ENCODE results near the gene YOD1. TPM values are rescaled to one million over a fixed set of nuclear protein-coding genes. Genes with fewer than 3 reads are reported as not detected.

Gene YOD1
- total RNA-seq, 1 donor from 2014 or later: 24.5 TPM

DNA sequence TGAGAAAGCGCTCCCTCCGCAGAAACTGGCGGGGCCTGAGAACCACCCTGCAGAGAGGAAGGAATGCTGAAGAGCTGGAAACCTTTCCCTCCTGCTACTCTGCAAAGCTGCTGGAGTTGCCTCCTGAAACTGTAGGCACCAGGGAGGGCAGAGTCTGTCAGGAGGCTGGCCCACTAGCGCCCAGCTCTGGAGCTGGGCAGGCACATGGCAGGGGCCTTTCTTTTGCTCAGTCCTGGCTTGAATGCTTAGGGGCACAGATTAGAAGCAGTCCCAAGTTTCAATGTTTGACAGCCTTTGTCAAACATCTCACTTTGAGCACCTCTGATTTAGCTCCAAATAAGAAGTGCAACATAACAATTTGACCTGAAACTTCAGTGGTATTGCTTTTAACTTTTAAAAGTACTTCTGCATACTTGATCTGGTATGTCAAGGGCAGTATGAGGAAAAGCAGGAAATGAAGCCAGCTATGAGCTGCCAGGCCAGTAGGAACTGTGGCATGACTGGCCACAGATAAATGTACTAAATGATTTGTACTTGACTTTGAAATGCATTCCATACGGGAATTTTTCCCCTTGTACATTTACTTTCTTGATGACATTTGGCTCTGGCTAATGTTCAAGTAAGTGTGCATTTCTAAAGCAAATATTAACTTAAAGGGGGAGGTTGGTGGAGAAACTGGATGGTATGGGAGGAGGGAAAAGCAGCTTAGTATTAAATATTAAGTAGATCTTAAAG, 25.7 kb downstream of the YOD1 start:
- no peak for DNase-seq

- DNase-seq: no peak
Observed at GRCh38 chr1:207024202-207025145, 26.5 kb downstream of the YOD1 start.

- no peak for DNase-seq
Observed at GRCh38 chr1:207022996-207023679, 27.9 kb downstream of the YOD1 start.

GRCh38 chr1:207021876-207022596, 29.0 kb downstream of the YOD1 start:
- no peak for DNase-seq

DNA sequence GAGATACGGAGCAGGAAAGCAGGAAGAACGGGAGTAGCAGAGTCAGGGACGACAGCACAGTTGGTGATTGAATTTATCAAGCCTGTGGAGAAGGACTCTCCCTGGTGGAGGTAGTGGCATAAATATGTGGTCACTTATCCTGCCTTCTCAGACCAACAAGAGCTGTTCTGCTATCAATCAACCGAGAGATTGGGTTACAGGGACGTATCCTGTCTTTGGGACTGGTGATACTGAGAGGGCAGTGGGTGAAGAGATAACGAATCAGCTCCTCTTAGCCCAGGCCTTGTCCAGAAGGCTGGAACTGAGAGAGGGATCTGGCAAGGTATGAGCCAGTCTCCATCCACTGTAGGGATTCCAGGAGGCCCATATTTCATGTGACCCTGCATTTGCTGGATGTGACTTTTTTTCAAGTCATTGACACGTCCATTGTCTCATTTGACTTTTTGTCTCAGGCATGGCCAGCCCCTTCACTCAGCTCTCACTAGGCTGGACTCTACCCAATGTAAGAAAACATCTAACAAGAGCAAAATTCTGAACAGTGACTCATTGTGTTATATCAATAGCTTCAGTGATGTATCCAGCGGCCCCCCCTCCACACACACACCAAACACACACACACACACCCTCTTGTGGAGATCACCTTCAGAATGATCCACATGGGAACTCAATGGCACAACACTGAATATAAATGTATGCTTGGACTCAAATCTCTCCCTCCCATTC, 29.7 kb downstream of the YOD1 start:
- no peak for DNase-seq

GRCh38 chr1:207020709-207021107, 30.3 kb downstream of the YOD1 start:
- DNase-seq: no peak

- no peak for DNase-seq
Observed at GRCh38 chr1:207020065-207020708, 30.8 kb downstream of the YOD1 start.

GRCh38 chr1:207019661-207020060, 31.3 kb downstream of the YOD1 start:
- DNase-seq: no peak

DNA sequence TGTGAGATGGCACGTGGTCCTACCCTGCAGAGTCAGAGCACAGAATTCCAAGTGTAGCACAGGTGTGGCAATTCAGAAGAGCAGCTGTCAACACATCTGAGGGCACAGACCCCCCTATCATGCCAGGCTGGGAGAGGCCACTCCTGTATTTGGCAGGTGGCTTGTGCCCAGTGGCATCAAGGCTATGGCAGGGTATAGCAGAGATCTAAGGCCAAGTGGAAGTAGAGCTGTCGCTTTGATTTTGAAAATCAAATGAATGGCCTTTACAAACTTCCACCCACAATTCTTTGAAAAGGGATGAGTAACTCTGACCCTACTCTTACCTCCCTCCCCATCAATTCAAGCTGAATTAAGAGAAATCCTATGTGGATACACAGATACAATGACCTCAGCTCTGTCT, 31.8 kb downstream of the YOD1 start:
- DNase-seq: no peak

- no peak for DNase-seq
Observed at GRCh38 chr1:207018707-207019106, 32.3 kb downstream of the YOD1 start.

GRCh38 chr1:207017615-207018559, 33.1 kb downstream of the YOD1 start:
- no peak for DNase-seq

GRCh38 chr1:207015791-207016190, 35.2 kb downstream of the YOD1 start:
- DNase-seq: no peak

- no peak for DNase-seq
Observed at GRCh38 chr1:207014728-207015127, 36.3 kb downstream of the YOD1 start.

GRCh38 chr1:207013321-207014085, 37.5 kb downstream of the YOD1 start:
- no peak for DNase-seq

GRCh38 chr1:207010726-207011125, 40.3 kb downstream of the YOD1 start:
- no peak for DNase-seq

DNA sequence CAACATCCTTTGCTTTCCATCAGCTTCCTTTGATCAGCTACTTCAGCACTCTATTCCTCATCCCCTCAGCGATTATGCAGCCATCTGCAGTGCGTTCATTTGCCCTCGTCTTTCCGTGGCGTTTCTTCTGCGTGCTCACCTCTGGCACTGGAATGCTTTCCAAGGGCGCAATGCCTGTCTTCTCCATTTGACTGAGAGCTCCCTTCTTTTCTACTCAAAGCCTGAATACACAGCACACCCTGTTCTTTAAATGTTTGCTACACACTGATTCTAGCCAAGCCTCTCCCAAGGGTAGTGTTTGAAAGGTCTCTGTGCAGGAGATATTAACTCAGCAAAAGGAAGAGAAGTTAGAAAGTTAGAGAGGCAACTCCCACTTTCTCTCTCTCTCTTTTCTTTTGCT, 41.1 kb downstream of the YOD1 start:
- no peak for DNase-seq

DNA sequence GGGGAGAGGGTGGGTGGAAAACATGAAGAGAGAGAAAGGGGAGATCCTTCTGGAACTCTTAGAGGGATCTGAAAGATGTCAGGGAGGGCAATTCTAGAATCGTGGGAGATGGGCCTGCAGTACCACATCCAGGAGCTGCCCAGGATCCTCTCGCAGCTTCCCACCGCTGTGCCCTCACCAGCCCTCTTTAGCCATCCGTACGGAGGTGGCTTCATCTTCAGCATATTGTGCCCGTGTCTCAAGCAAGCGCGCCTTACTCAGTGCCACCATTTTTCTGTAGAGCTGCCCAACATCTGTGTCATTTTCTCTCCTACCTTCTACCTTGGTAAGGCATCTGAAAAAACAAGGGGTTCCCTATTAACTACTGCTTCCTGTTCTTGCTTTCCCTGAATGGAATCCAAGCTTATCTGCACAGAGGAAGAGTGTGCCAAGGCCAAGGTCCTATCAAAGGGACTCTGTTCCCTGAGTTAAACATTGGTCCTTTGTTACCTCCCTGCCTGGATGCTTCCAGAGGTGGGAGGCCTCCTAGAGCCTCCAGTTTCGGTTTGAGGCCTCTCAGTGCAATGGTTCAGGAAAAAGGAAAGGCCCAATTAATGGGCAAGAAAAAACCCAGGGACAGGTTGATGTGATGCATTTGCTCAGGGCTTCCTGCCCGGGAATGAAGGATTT, 41.7 kb downstream of the YOD1 start:
- DNase-seq: no peak

DNA sequence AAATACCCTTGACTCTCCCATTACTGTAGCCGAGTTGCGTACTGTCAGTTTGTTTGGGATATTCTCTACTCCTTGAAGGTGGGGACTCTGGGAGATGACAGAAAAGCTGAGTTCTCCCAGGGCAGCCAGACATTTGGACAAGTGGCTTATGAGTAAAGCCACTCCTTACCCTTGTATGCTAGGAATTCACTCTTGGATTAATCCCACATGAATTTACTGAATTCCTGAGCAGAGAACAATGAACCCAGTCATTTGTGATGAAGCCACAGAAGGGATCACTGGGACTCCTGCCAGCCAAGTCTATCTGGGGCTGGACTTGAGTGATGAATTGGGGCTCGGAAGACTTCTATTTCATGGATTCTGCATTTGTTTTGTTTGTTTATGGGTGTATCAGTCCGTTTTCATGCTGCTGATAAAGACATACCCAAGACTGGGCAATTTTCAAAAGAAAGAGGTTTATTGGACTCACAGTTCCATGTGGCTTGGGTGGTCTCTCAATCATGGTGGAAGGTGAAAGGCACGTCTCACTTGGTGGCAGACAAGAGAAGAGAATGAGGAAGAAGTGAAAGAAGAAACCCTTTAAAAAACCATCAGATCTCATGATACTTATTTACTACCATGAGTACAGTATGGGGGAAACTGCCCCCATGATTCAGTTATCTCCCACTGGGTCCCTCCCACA, 43.5 kb downstream of the YOD1 start:
- no peak for DNase-seq

Measured in occipital lobe (tissue), 2 donors.